Ramos (cell line): Measurements from ENCODE around the gene GCA.

ENCODE experiments used
- in situ Hi-C: fragments of 300-500 bp; cut with MboI; formaldehyde crosslinking; loops from one replicate; pipeline ENCODE4 v1.14.3; 2022; ENCODE audit warnings: low sequenced_read_pairs; ENCODE audit not compliant: unreplicated experiment

Gene GCA

DNA sequence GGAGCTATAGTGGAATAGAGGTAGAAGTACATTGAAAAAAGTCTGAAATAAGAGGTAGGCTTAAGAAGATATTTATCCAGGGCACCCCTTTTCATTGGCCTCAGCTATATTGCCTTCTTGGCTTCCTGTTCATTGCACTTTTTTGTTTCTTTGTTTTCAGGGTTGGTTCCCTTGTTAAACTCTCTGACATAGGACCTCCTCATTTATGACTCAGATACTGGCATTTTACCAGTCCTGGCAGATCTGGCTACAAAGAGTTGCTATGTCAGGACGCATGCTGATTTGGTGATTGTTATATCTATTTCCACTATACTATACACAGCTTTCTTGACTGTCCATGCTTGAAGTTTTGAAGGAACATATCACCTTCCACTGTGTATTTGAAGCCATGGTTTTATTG, 60.0 kb downstream of the GCA start:
- in situ Hi-C loops: no loop called here
